A549 (cell line): ENCODE results near the gene GPR26. TPM values are rescaled to one million over a fixed set of nuclear protein-coding genes. Genes with fewer than 3 reads are reported as not detected.

Source experiments
- ATAC-seq, 2 experiments: fragments of 200-7000 bp in 1 of 2; fragments of >200 bp in 1 of 2; cut with Nextera tagmentation in 1 of 2; cut with Tn5 transposase in 1 of 2; 3 replicates each; pipeline versions ENCODE4 v1.8.0 to v1.9.1; 2018 to 2020; ENCODE audit warnings: mild to moderate bottlenecking in 1 of 2, moderate library complexity in 1 of 2
- CTCF ChIA-PET: fragments of 300-600 bp; sonication (Branson Sonifier 250); formaldehyde crosslinking; extraction: SDS; loops from one replicate; lab custom pipeline; 2021; ENCODE audit warnings: antibody characterized with exemption, inconsistent platforms; lab: Yijun Ruan, JAX
- POLR2A ChIA-PET: fragments of 350-600 bp; formaldehyde crosslinking; extraction: SDS; loops from one replicate; lab custom pipeline; 2021; ENCODE audit warnings: antibody characterized with exemption, inconsistent platforms; lab: Yijun Ruan, JAX
- DNase-seq, 2 experiments: peaks; one replicate each; pipeline versions ENCODE4 v3.0.0 to v3.0.0-alpha.2; 2011 to 2016; ENCODE audit warnings: low read depth in 1 of 2, low spot score in 1 of 2
- FAIRE-seq: peaks from 2 replicates; lab custom pipeline; 2011; peaks lifted over from hg19 to GRCh38; lab: Jason Lieb, UNC
- H3K27ac ChIP-seq, 2 experiments: fragments of >200 bp; sonication (Bioruptor Twin); formaldehyde crosslinking; 3 replicates each; pipeline ENCODE4 v1.5.1; 2016 to 2017
- H3K4me1 ChIP-seq: fragments of >200 bp; sonication (Bioruptor Twin); formaldehyde crosslinking; 3 replicates; pipeline ENCODE4 v1.6.1; 2016
- H3K4me2 ChIP-seq: fragments of >200 bp; sonication (Bioruptor Twin); formaldehyde crosslinking; 3 replicates; pipeline ENCODE4 v1.6.1; 2016
- H3K4me3 ChIP-seq: fragments of >200 bp; sonication (Bioruptor Twin); formaldehyde crosslinking; 3 replicates; pipeline ENCODE4 v1.5.1; 2016
- H3K9me3 ChIP-seq: fragments of >200 bp; sonication (Bioruptor Twin); formaldehyde crosslinking; 3 replicates; pipeline ENCODE4 v1.6.1; 2016
- ATOH8 ChIP-seq: fragments of 250-450 bp; sonication (Bioruptor Pico); IDR thresholded peaks from 2 replicates; pipeline ENCODE4 v1.5.0; 2020; ENCODE audit warnings: low read depth, mild to moderate bottlenecking, moderate library complexity
- CBX8 ChIP-seq: fragments of 200-600 bp; sonication (generic); IDR thresholded peaks from 2 replicates; pipeline ENCODE4 v1.6.1; 2016
- CEBPB ChIP-seq, 2 experiments: fragments of >200 bp in 1 of 2; sonication (Bioruptor Twin) in 1 of 2; formaldehyde crosslinking in 1 of 2; IDR thresholded peaks; 2 replicates each; pipeline ENCODE4 v1.6.1; 2012 to 2016
- CHD4 ChIP-seq: fragments of 200-600 bp; sonication (generic); IDR thresholded peaks from 2 replicates; pipeline ENCODE4 v1.6.1; 2016; ENCODE audit warnings: antibody characterized with exemption, mild to moderate bottlenecking, borderline replicate concordance
- EHF ChIP-seq: fragments of 250-450 bp; sonication (Bioruptor Pico); IDR thresholded peaks from 2 replicates; pipeline ENCODE4 v1.5.0; 2020; ENCODE audit warnings: mild to moderate bottlenecking
- EP300 ChIP-seq, 2 experiments: fragments of >200 bp; sonication (Bioruptor Twin); formaldehyde crosslinking; IDR thresholded peaks; 2 replicates in 1 of 2; 3 replicates in 1 of 2; pipeline ENCODE4 v1.6.1; 2016 to 2017
- FOSL2 ChIP-seq, 2 experiments: fragments of 450-650 bp in 1 of 2; fragments of >200 bp in 1 of 2; sonication (Bioruptor Twin) in 1 of 2; formaldehyde crosslinking; IDR thresholded peaks; 2 replicates each; pipeline versions ENCODE4 v1.5.0 to v1.6.1; 2016 to 2020; ENCODE audit warnings: mild to moderate bottlenecking in 1 of 2, moderate library complexity in 1 of 2
- GATA3 ChIP-seq: IDR thresholded peaks from 2 replicates; pipeline ENCODE4 v1.6.1; 2012; ENCODE audit warnings: borderline replicate concordance
- HDAC2 ChIP-seq: fragments of 200-600 bp; sonication (generic); IDR thresholded peaks from 2 replicates; pipeline ENCODE4 v1.6.1; 2016
- HEYL ChIP-seq: fragments of 250-450 bp; sonication (Bioruptor Pico); IDR thresholded peaks from 2 replicates; pipeline ENCODE4 v1.8.0; 2021; ENCODE audit warnings: mild to moderate bottlenecking, moderate library complexity
- HOXB13 ChIP-seq: fragments of 250-450 bp; sonication (Bioruptor Pico); IDR thresholded peaks from 2 replicates; pipeline ENCODE4 v1.5.0; 2020; ENCODE audit warnings: low read depth, mild to moderate bottlenecking, moderate library complexity
- HOXB5 ChIP-seq: fragments of 250-450 bp; sonication (Bioruptor Pico); IDR thresholded peaks from 2 replicates; pipeline ENCODE4 v1.5.0; 2020; ENCODE audit warnings: mild to moderate bottlenecking, moderate library complexity
- JUNB ChIP-seq: fragments of >200 bp; sonication (Bioruptor Twin); formaldehyde crosslinking; IDR thresholded peaks from 2 replicates; pipeline ENCODE4 v1.6.1; 2016
- KDM1A ChIP-seq: fragments of 200-600 bp; sonication (generic); IDR thresholded peaks from 2 replicates; pipeline ENCODE4 v1.6.1; 2016; ENCODE audit warnings: low read depth, mild to moderate bottlenecking
- KDM5A ChIP-seq: fragments of 200-600 bp; sonication (generic); IDR thresholded peaks from 2 replicates; pipeline ENCODE4 v1.6.1; 2016; ENCODE audit warnings: antibody characterized with exemption, mild to moderate bottlenecking
- MAFK ChIP-seq: fragments of 450-650 bp; IDR thresholded peaks from 2 replicates; pipeline ENCODE4 v1.6.1; 2014; ENCODE audit not compliant: partially characterized antibody
- MAZ ChIP-seq: fragments of 150-350 bp; IDR thresholded peaks from 2 replicates; pipeline ENCODE4 v1.6.1; 2014; ENCODE audit warnings: antibody characterized with exemption, low read depth, low read length, borderline replicate concordance
- MYC ChIP-seq: IDR thresholded peaks from 2 replicates; pipeline ENCODE4 v1.6.1; 2012; ENCODE audit warnings: mild to moderate bottlenecking, inconsistent platforms, low read length, improper control_type of control experiment, borderline replicate concordance
- NFE2L2 ChIP-seq: fragments of 150-350 bp; conservative IDR thresholded peaks from 2 replicates; pipeline ENCODE4 v1.6.1; 2014; ENCODE audit warnings: low read length
- POLR2A ChIP-seq: IDR thresholded peaks from 2 replicates; pipeline ENCODE4 v1.6.1; 2012; ENCODE audit warnings: mild to moderate bottlenecking, low read length
- SMC3 ChIP-seq: fragments of >200 bp; sonication (Bioruptor Twin); formaldehyde crosslinking; IDR thresholded peaks from 3 replicates; pipeline ENCODE4 v1.6.1; 2018; ENCODE audit warnings: inconsistent platforms
- SREBF2 ChIP-seq: fragments of 450-650 bp; IDR thresholded peaks from 2 replicates; pipeline ENCODE4 v1.6.1; 2014; ENCODE audit warnings: mild to moderate bottlenecking, moderate library complexity
- TFCP2L1 ChIP-seq: fragments of 250-450 bp; sonication (Bioruptor Pico); IDR thresholded peaks from 2 replicates; pipeline ENCODE4 v1.5.0; 2021; ENCODE audit warnings: mild to moderate bottlenecking
- TP53 ChIP-seq: fragments of 250-450 bp; sonication (Bioruptor Pico); IDR thresholded peaks from 2 replicates; pipeline ENCODE4 v1.5.0; 2021; ENCODE audit warnings: mild to moderate bottlenecking, moderate library complexity
- ZFP36 ChIP-seq: fragments of 450-650 bp; IDR thresholded peaks from 2 replicates; pipeline ENCODE4 v1.6.1; 2014; ENCODE audit warnings: borderline replicate concordance; ENCODE audit not compliant: partially characterized antibody
- ZSCAN20 ChIP-seq: fragments of 250-450 bp; sonication (Bioruptor Pico); IDR thresholded peaks from 2 replicates; pipeline ENCODE4 v1.8.0; 2022; ENCODE audit warnings: mild to moderate bottlenecking, moderate library complexity
- WGBS: methylation state at CpG from one replicate; pipeline ENCODE4 v1.1.6; 2017; ENCODE audit errors: missing lambda C conversion rate; 5-methylcytosine and 5-hydroxymethylcytosine counted together
- polyA plus RNA-seq, 4 experiments: library from polyadenylated mRNA; depleted of rRNA in 3 of 4; stranded (reverse); fragments of >200 nt; fragmentation: RNase III in 1 of 4; extraction: RNeasy Plus Mini Kit Qiagen cat#74134 plus additional on column Dnase treatment in 1 of 4; gene quantifications; 2 replicates in 3 of 4; 3 replicates in 1 of 4; pipeline ENCODE4 v1.2.3, GENCODE V29; 2011 to 2017
- TF ChIP-seq, protein P1 (sequence below): IDR thresholded peaks from 2 replicates; pipeline ENCODE4 v1.6.1; 2012
- TF ChIP-seq, protein P2 (sequence below): fragments of >200 bp; sonication (Bioruptor Twin); formaldehyde crosslinking; IDR thresholded peaks from 2 replicates; pipeline ENCODE4 v1.6.1; 2016

GPR26 gene
- polyA plus RNA-seq, 2 of the 4 experiments (the other 2 are of a cell fraction) = not detected

DNA sequence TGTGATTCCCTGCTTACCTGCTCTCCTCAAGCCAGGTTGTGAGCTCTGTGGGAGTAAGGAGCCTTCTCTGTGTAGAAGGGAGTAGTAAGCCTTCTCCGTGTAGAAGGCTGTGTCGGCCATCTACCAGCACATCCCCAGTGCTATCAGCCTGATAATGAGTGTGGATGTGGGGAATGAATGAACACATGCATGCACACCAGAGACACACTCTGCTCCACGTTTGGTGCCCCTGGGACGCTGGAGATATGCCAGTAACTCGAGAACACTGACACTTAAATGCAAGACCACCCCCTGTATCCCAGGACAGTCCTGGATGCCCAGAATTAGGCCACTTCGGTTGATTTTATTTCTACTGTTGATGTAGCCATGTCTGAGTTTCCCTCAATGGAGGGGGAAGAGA is 21.1 kb upstream of the GPR26 start (continued):
- TF ChIP-seq FOSL2 (IDR thresholded peaks at IDR 0.05) (no peak), FOSL2 (CRISPR knock-in tag; IDR thresholded peaks at IDR 0.05) (no peak)

DNA sequence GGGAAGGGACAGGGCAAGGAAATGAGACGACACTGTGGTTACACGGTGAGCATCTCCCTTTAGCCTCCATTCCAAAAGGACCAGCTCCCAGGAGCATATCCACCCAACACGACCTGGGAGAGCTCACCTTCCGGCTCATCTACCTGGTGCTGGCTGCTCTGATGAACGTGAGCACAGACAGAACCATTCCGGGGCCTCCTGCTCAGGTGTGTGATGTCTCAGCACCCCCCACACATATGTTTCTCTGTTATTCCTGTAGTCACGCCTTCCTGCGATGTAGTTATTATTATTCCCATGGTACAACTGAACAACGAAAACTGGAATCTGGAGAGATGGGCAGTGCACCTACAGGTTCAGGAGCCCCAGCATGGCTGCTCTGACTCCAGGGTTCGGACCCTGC is 20.5 kb upstream of the GPR26 start:
- Histone ChIP-seq H3K9me3 (no peaks in the 10 kb centered on the region), H3K27ac (no peak overlapping the region), H3K4me3 (no peak overlapping the region), H3K4me2 (no peak overlapping the region), H3K4me1 (no peaks in the 10 kb centered on the region)
- TF ChIP-seq EP300 (IDR thresholded peaks at IDR 0.05) (no peak), SMC3 (no peak), KDM1A (no peak), HDAC2 (no peak), POLR2A (no peak), CHD4 (no peak), ATOH8 (CRISPR knock-in tag) (no peak), ZSCAN20 (CRISPR knock-in tag) (no peak), CBX8 (no peak), CEBPB (IDR thresholded peaks at IDR 0.05) (no peak)
- TF ChIP-seq, protein P1, sequence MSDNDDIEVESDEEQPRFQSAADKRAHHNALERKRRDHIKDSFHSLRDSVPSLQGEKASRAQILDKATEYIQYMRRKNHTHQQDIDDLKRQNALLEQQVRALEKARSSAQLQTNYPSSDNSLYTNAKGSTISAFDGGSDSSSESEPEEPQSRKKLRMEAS = no peak
- ChIA-PET CTCF (no interaction called here), POLR2A (no interaction called here)
- FAIRE-seq (no peak), DNase-seq (no peak), ATAC-seq (no peak)
- 13% methylated on average over 10 of the region's 10 CpGs for WGBS

- ATAC-seq (no peak), DNase-seq (no peak), FAIRE-seq (no peak)
- TF ChIP-seq SMC3 (no peak), HEYL (CRISPR knock-in tag) (no peak), NFE2L2 (no peak), HOXB13 (no peak), GATA3 (no peak), EHF (CRISPR knock-in tag) (no peak), MAFK (no peak), MAZ (no peak), KDM5A (no peak), JUNB (no peak), SREBF2 (no peak)
- TF ChIP-seq, protein P2, sequence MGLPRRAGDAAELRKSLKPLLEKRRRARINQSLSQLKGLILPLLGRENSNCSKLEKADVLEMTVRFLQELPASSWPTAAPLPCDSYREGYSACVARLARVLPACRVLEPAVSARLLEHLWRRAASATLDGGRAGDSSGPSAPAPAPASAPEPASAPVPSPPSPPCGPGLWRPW = no peak
- Histone ChIP-seq H3K4me2 (no peak overlapping the region), H3K4me1 (no peaks in the 10 kb centered on the region), H3K27ac (no peak overlapping the region), H3K9me3 (no peaks in the 10 kb centered on the region), H3K4me3 (no peak overlapping the region)
- POLR2A ChIA-PET = no interaction called here
- no CpG with 5 or more reads among the region's 2 CpGs for WGBS
- CTCF ChIA-PET = interaction anchor here (1.5 to 1.9 kb wide), 2 partner anchors 8 to 11 kb away, joined by 3 to 4 read pairs; no protein-coding TSS in a partner anchor
Measured at GRCh38 chr10:123648595-123648994, 17.6 kb upstream of the GPR26 start.

GRCh38 chr10:123649676-123650075 is 16.5 kb upstream of the GPR26 start:
- ATAC-seq (no peak), DNase-seq (no peak), FAIRE-seq (no peak)
- H3K27ac ChIP-seq = no peak overlapping the region
- ChIA-PET CTCF (interaction anchor here (1.5 to 1.9 kb wide), 3 partner anchors 9 to 318 kb away, joined by 3 to 4 read pairs (median 4); no protein-coding TSS in a partner anchor), POLR2A (no interaction called here)
- H3K4me2 ChIP-seq = no peak overlapping the region
- H3K4me1 ChIP-seq = no peaks in the 10 kb centered on the region
- TF ChIP-seq MYC (no peak), CEBPB (IDR thresholded peaks at IDR 0.05) (no peak), TFCP2L1 (CRISPR knock-in tag) (no peak), ZFP36 (no peak), HOXB13 (no peak), NFE2L2 (no peak), TP53 (CRISPR knock-in tag) (no peak), HOXB5 (CRISPR knock-in tag) (no peak)
- TF ChIP-seq, protein P1 = no peak
- no peaks in the 10 kb centered on the region for H3K9me3 ChIP-seq
- 5% methylated on average over 4 of the region's 4 CpGs for WGBS
- no peak overlapping the region for H3K4me3 ChIP-seq
